B cell (primary cell): ENCODE results near the gene BEST2. TPM values are rescaled to one million over a fixed set of nuclear protein-coding genes. Genes with fewer than 3 reads are reported as not detected.
A peak's percentile ranks its signal among the peaks of the same experiment; 100 is the strongest.

Experiments used
- ATAC-seq: fragments of 200-7000 bp; cut with Tn5 transposase; one replicate; pipeline ENCODE4 v1.10.0; 2021; ENCODE audit warnings: low read depth, mild to moderate bottlenecking, moderate number of reproducible peaks, moderate library complexity
- CTCF ChIA-PET: fragments of 350-600 bp; sonication (Branson Sonifier 250); formaldehyde crosslinking; loops from one replicate; lab custom pipeline; 2021; ENCODE audit warnings: antibody characterized with exemption, inconsistent platforms; lab: Charles Lee
- POLR2A ChIA-PET: fragments of 350-600 bp; sonication (Branson Sonifier 250); formaldehyde crosslinking; loops from one replicate; lab custom pipeline; 2021; ENCODE audit warnings: antibody characterized with exemption; lab: Charles Lee
- DNase-seq: peaks from one replicate; pipeline ENCODE4 v3.0.0; 2013
- H2AFZ ChIP-seq: 2 replicates; pipeline ENCODE4 v1.6.1; 2012; ENCODE audit warnings: mild to moderate bottlenecking, low read depth, low read length; ENCODE audit not compliant: insufficient read depth, poor library complexity, severe bottlenecking
- H3K27ac ChIP-seq, 2 donors: 1 replicate in 1 of 2; 2 replicates in 1 of 2; pipeline ENCODE4 v1.5.1; 2012 to 2013; ENCODE audit warnings: low read length in 2 of 2, mild to moderate bottlenecking in 2 of 2, moderate library complexity in 1 of 2
- H3K27me3 ChIP-seq, 4 experiments: fragments of 200-600 bp in 1 of 4; sonication (generic) in 1 of 4; replicated peaks in 1 of 4; 1 replicate in 2 of 4; 2 replicates in 2 of 4; pipeline versions ENCODE4 v1.6.1 to v1.7.0; 2013 to 2016; ENCODE audit warnings: low read length in 3 of 4, mild to moderate bottlenecking in 2 of 4, mixed read lengths in 1 of 4, moderate library complexity in 1 of 4; ENCODE audit not compliant: insufficient read depth in 4 of 4, control insufficient read depth in 3 of 4; ENCODE audit errors: control extremely low read depth in 1 of 4
- H3K36me3 ChIP-seq, 2 experiments: replicated peaks in 1 of 2; 1 replicate in 1 of 2; 2 replicates in 1 of 2; pipeline versions ENCODE4 v1.6.1 to v1.7.1; 2013; ENCODE audit warnings: low read length in 1 of 2; ENCODE audit not compliant: insufficient read depth in 2 of 2, control insufficient read depth in 1 of 2; ENCODE audit errors: control extremely low read depth in 1 of 2, extremely low read depth in 1 of 2
- H3K4me1 ChIP-seq, 2 donors: fragments of 200-600 bp in 1 of 2; sonication (generic) in 1 of 2; 1 replicate in 1 of 2; 2 replicates in 1 of 2; pipeline versions ENCODE4 v1.5.1 to v1.6.1; 2013 to 2017; ENCODE audit warnings: low read length in 2 of 2; ENCODE audit not compliant: control insufficient read depth in 2 of 2, insufficient read depth in 2 of 2
- H3K4me2 ChIP-seq: replicated peaks from 2 replicates; pipeline ENCODE3; 2012; ENCODE audit warnings: mild to moderate bottlenecking, low read depth, low read length; ENCODE audit not compliant: poor library complexity, severe bottlenecking
- H3K4me3 ChIP-seq, 5 experiments: fragments of 200-600 bp in 1 of 5; sonication (generic) in 1 of 5; 1 replicate in 3 of 5; 2 replicates in 2 of 5; pipeline versions ENCODE4 v1.5.1 to v1.7.0; 2011 to 2016; ENCODE audit warnings: low read length in 4 of 5, mild to moderate bottlenecking in 4 of 5, low read depth in 2 of 5, control low read depth in 1 of 5, moderate library complexity in 1 of 5; ENCODE audit not compliant: insufficient read depth in 1 of 5; ENCODE audit errors: control extremely low read depth in 1 of 5, extremely low read depth in 1 of 5
- H3K79me2 ChIP-seq: fragments of 200-600 bp; sonication (generic); one replicate; pipeline ENCODE4 v1.6.0; 2016; ENCODE audit warnings: low read length; ENCODE audit not compliant: control insufficient read depth, insufficient read depth
- H3K9ac ChIP-seq: fragments of 200-600 bp; sonication (generic); 2 replicates; pipeline ENCODE4 v1.6.1; 2017; ENCODE audit warnings: mild to moderate bottlenecking, low read length, moderate library complexity
- H3K9me3 ChIP-seq, 3 donors: one replicate each; pipeline versions ENCODE4 v1.6.1 to v1.7.1; 2013; ENCODE audit warnings: low read length in 2 of 3; ENCODE audit not compliant: control insufficient read depth in 2 of 3, insufficient read depth in 1 of 3; ENCODE audit errors: control extremely low read depth in 1 of 3
- H4K20me1 ChIP-seq: 2 replicates; pipeline ENCODE4 v1.6.0; 2012; ENCODE audit warnings: mild to moderate bottlenecking, low read length; ENCODE audit not compliant: insufficient read depth, control insufficient read depth, poor library complexity, severe bottlenecking
- H3K27ac Mint-ChIP-seq: one replicate; pipeline ENCODE4 v1.8.0; 2021; ENCODE audit warnings: mixed read lengths
- H3K27me3 Mint-ChIP-seq: one replicate; pipeline ENCODE4 v1.8.0; 2021; ENCODE audit warnings: mixed read lengths
- H3K4me1 Mint-ChIP-seq: one replicate; pipeline ENCODE4 v1.8.0; 2021; ENCODE audit warnings: mixed read lengths
- H3K4me3 Mint-ChIP-seq: one replicate; pipeline ENCODE4 v1.8.0; 2021; ENCODE audit warnings: mixed read lengths
- H3K9me3 Mint-ChIP-seq: one replicate; pipeline ENCODE4 v1.8.0; 2022; ENCODE audit warnings: mixed read lengths; ENCODE audit not compliant: insufficient read depth
- CTCF ChIP-seq: fragments of 200-600 bp; IDR thresholded peaks from one replicate; pipeline ENCODE4 v1.8.0; 2022; ENCODE audit warnings: antibody characterized with exemption, mild to moderate bottlenecking
- EZH2 ChIP-seq: IDR thresholded peaks from 2 replicates; pipeline ENCODE4 v1.6.1; 2012; ENCODE audit warnings: borderline replicate concordance, low read depth, mild to moderate bottlenecking, moderate library complexity, low read length; ENCODE audit not compliant: insufficient read depth, poor library complexity, severe bottlenecking
- whole genome bisulfite sequencing: methylation state at CpG from one replicate; pipeline ENCODE4 v1.1.5; 2013; ENCODE audit warnings: missing lambda C conversion rate; ENCODE audit not compliant: insufficient coverage; 5-methylcytosine and 5-hydroxymethylcytosine counted together
- intact Hi-C: fragments of 100-400 bp; cut with micrococcal nuclease; formaldehyde crosslinking; loops from one replicate; pipeline ENCODE4 v1.10.0; 2022
- polyA plus RNA-seq: library from polyadenylated mRNA; depleted of rRNA; stranded (reverse); fragments of >200 nt; gene quantifications from 2 replicates; pipeline ENCODE4 v1.2.3, GENCODE V29; 2012
- total RNA-seq, 2 donors: library from RNA; stranded (reverse); fragments of 120-200 nt in 1 of 2; gene quantifications; 1 replicate in 1 of 2; 2 replicates in 1 of 2; pipeline versions ENCODE4 v1.2.3 to v1.2.4, GENCODE V29; 2013 to 2022

The BEST2 gene
- total and polyA plus RNA-seq, 2 donors (not counting 1 experiment from before 2014, with no cell fraction given) = 0.07 TPM; not detected in 1

- ChIA-PET CTCF (interaction anchor here (0.6 to 27.9 kb wide), 10 partner anchors 10 to 711 kb away, joined by 3 to 1147 read pairs (median 8); partner anchors contain the start of genes HOOK2, JUNB, PRDX2 and RNASEH2A), POLR2A (interaction anchor here (0.5 to 1.1 kb wide), 3 partner anchors 72 to 97 kb away, joined by 6 to 7 read pairs (median 6); no protein-coding TSS in a partner anchor)
- H3K27ac Mint-ChIP-seq = no peak overlapping the region
- H3K4me1 Mint-ChIP-seq = peaks cover 11% of the 10 kb centered on the region
- DNase-seq (no peak), ATAC-seq (no peak)
- Histone ChIP-seq H3K4me2 (no peak overlapping the region), H3K9me3 (peaks cover 0 to 7% (median 0%) of the 10 kb centered on the region in 3 donors), H4K20me1 (no peaks in the 10 kb centered on the region), H2AFZ (no peak overlapping the region), H3K27me3 (no peaks in the 10 kb centered on the region), H3K9ac (no peak overlapping the region), H3K4me1 (peaks cover 6 to 8% of the 10 kb centered on the region in 2 donors), H3K27ac (no peak overlapping the region), H3K4me3 (no peak overlapping the region), H3K79me2 (no peaks in the 10 kb centered on the region), H3K36me3 (peaks cover 0 to 5% of the 10 kb centered on the region in 2 experiments)
- H3K4me3 Mint-ChIP-seq = no peak overlapping the region
- 97% methylated on average over 16 of the region's 16 CpGs for WGBS
- no peaks in the 10 kb centered on the region for H3K27me3 Mint-ChIP-seq
- H3K9me3 Mint-ChIP-seq = no peaks in the 10 kb centered on the region
- intact Hi-C loops = no loop called here
- no peak for TF ChIP-seq CTCF
- no peak for TF ChIP-seq EZH2
Observed at GRCh38 chr19:12764698-12765097, 13.1 kb downstream of the BEST2 start.

GRCh38 chr19:12766051-12766521 is 14.5 kb downstream of the BEST2 start:
- ChIA-PET POLR2A (interaction anchor here (0.5 to 2.3 kb wide), 6 partner anchors 22 to 184 kb away, joined by 3 to 8 read pairs (median 4); no protein-coding TSS in a partner anchor), CTCF (interaction anchor here (0.6 to 27.9 kb wide), 29 partner anchors 9 to 422 kb away, joined by 3 to 1147 read pairs (median 4); partner anchors contain the start of genes DNASE2, FARSA, GCDH and GET3)
- TF ChIP-seq CTCF = peak; percentile 90
- TF ChIP-seq EZH2 = no peak
- Histone ChIP-seq H2AFZ (peak overlapping the region; percentile 55), H3K27ac (no peak overlapping the region), H3K4me1 (peaks cover 6 to 8% of the 10 kb centered on the region in 2 donors), H3K27me3 (no peaks in the 10 kb centered on the region), H3K4me3 (no peak overlapping the region), H3K79me2 (no peaks in the 10 kb centered on the region), H3K9ac (no peak overlapping the region), H3K9me3 (peaks cover 0 to 7% (median 0%) of the 10 kb centered on the region in 3 donors), H3K4me2 (peak overlapping the region; percentile 67), H4K20me1 (no peaks in the 10 kb centered on the region), H3K36me3 (peaks cover 0 to 5% of the 10 kb centered on the region in 2 experiments)
- Mint-ChIP-seq H3K4me1 (peaks cover 10% of the 10 kb centered on the region), H3K27ac (no peak overlapping the region), H3K4me3 (no peak overlapping the region), H3K27me3 (no peaks in the 10 kb centered on the region), H3K9me3 (no peaks in the 10 kb centered on the region)
- intact Hi-C loops = loop anchor here (1.0 kb wide), 2 partner anchors 30 to 81 kb away; no protein-coding TSS in a partner anchor
- DNase-seq (peak; percentile 87), ATAC-seq (peak; percentile 65)
- WGBS = 3% methylated on average over 30 of the region's 30 CpGs
